HG02678 (cell line): ENCODE data around the gene PCSK2.

Experiments used
- ATAC-seq: cut with Tn5 transposase; IDR thresholded peaks from one replicate; pipeline ENCODE4 v1.9.1; 2021; ENCODE audit warnings: mild to moderate bottlenecking, moderate library complexity; ENCODE audit not compliant: unreplicated experiment

Gene PCSK2

DNA sequence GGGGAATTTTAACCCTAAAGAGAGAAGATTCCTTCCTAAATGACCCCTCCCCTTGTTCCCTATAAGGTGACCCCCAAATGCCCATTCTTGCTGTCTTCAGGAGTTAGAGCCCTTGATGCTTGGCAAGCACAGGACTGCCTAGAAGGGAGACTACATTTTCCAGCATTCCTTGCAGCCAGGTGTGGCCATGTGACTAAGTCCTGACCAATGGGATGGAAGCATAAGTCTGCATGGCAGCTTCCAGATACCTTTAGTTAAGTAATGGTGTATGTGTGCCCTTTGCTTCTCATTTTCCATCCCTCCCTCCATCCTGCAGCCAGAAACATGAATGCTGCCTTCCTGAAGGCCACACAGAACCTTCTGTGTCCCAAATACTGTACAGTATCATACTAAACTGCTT lies 298.8 kb downstream of the PCSK2 start:
- peak; percentile 47 for ATAC-seq

DNA sequence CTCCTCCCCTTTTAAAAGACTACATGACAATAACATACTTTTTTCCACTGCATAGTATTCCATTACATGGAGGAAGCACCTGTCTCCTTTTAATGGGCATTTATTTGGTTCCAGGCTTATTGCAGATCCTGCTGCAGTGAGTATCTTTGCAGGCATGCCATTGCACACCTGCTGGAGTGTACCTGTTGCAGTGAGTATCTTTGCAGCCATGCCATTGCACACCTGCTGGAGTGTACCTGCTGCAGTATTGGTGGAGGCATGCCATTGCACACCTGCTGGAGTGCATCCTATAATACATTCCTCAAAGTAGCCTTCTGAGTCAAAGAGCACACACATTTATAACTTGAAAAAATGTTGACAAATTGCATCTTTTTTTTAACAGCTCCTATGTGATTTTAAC lies 302.7 kb downstream of the PCSK2 start:
- no peak for ATAC-seq

DNA sequence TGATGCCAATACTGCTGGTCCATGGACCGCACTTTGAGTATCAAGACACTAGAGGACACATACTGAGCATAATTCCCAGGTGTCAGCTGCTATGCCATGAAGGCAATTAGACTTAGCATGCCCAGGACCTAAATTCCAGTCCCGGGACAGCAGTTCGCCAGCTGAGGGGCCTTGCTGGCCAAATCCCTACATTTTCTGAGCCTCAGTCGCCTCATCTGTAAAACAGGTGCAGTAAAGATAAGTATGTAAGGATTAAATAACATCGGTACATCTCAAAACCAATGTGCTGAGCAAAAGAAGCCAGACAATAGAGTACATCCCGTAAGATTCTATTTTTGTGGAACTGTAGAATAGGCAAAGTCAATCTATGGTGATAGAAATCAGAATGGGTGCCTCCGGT lies 303.3 kb downstream of the PCSK2 start:
- ATAC-seq = no peak

DNA sequence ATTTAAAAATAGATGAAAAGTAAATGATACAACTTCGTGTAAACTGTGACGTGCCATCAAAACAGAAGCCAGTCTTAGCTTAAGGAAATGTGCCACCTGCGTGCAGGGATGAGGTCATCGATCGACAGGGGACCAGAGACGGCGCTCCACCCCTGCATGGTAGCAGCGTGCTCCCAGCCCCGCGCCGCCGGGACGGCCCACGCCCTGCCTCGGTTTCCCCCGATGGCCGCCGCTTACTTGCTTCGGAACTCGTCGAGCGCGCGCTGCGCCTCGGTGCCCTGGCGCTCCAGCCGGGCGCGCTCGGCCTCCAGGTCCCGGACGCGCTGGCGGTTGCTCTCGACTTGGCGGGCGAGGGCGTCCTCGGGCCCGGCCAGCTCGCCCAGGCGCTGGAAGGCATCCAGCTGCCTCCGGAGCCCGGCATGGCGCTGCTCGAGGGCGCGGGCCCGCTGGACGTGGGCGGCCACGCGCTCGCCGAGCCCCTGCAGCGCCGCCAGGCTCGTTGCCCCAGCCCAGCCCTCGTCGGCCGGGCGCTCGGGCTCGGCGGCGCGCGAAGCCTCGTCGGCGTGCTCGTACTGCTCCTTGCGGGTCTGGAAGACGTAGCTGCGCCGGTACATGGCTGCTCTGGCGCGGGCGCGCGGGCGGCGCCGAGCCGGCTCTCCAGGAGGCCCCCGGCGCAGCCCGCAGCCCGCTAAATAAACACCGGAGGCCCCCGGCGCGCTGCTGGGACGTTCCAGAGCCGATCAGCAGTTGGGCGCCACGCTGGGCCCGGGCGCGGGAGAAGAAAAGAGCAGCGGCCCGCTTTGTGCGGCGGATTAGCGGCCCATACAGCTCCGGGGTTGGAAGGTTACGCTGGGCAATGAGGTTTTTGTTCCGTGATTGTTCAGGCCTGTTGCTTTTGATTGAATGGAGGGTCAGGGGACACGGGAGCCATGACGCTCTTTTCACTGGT lies 304.1 kb downstream of the PCSK2 start, which contains the start of gene BFSP1:
Gene BFSP1 (minus strand): TSS at position 664 of the 949 bp plus-strand sequence. CDS start 50 bp downstream, at position 614.
- no peak for ATAC-seq

DNA sequence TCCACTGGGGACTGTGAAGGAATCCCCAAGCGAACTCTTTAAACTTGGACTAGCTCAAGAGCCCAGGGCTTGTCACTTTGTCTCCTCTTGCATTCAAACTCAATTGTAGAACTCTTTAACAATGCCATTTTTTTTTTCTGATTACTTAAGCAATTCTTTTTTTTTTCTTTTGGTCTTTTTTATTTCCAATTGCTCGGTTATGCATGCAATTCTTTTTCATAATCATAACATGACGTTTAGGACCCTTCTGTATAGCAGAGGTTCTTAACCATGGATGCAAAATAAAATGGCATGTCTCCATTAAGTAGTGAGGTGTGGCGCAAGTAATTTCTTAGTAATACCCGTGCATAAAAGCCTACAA lies 304.8 kb downstream of the PCSK2 start:
- no peak for ATAC-seq

DNA sequence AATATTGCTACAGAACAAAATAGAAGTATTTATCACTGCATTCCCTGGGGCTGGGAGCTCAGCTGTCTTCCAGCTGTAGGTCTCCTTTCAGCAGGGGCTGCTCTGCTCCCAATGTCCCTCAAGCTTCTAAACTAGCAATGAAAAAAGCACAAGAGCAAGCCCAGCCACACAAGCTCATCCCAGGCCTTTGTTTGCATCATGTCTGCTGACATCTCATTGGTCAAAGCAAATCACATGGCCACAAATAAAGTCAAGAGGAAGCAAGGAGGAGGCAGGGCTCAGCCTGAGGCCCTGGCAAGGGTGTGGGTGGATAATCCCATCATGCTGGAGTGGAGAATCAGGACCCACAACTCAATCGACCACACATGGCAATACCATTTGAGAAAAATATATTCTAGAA lies 306.6 kb downstream of the PCSK2 start:
- ATAC-seq = no peak

DNA sequence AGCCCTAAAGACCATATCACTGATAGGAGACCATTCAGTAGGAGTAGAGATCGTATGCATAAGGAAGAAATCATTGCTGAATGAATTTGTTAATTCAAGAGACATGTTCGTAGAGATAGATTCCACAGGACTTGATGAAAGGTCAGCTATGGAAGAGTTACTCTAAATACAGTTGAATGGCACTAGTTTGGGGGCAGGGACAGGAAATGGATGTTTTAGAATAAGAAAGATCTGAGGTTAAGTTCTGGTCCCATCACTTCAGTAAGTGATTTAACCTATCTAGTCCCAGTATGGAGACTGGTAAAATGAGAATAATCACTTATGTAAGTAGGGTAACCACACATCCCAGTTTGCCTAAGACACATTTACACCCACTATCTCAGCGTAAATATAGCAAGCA lies 307.2 kb downstream of the PCSK2 start:
- no peak for ATAC-seq
